Lung (tissue), 12 donors: Measurements from ENCODE around the gene SLC41A2. TPM values are rescaled to one million over a fixed set of nuclear protein-coding genes. Genes with fewer than 3 reads are reported as not detected.

Experiments
- ATAC-seq: fragments of 200-7000 bp; cut with Tn5 transposase; one replicate; pipeline ENCODE4 v1.9.1; 2020; ENCODE audit warnings: moderate number of reproducible peaks; ENCODE audit not compliant: insufficient read depth, low FRiP score
- DNase-seq, 3 donors: peaks; one replicate each; pipeline ENCODE4 v3.0.0-alpha.2; 2013 to 2017
- H3K27ac ChIP-seq, 2 donors: one replicate each; pipeline ENCODE4 v1.5.1; 2013; ENCODE audit warnings: mild to moderate bottlenecking in 2 of 2, moderate library complexity in 2 of 2, control low read depth in 1 of 2, inconsistent platforms in 1 of 2, low read depth in 1 of 2, low read length in 1 of 2
- H3K27me3 ChIP-seq, 3 donors: one replicate each; pipeline ENCODE4 v1.5.1; 2013; ENCODE audit warnings: low read length in 2 of 3; ENCODE audit not compliant: control insufficient read depth in 3 of 3, insufficient read depth in 3 of 3
- H3K36me3 ChIP-seq, 4 donors: one replicate each; pipeline ENCODE4 v1.5.1; 2013; ENCODE audit warnings: low read length in 4 of 4, mild to moderate bottlenecking in 1 of 4, moderate library complexity in 1 of 4; ENCODE audit not compliant: control insufficient read depth in 4 of 4, insufficient read depth in 4 of 4
- H3K4me1 ChIP-seq, 5 donors: one replicate each; pipeline ENCODE4 v1.5.1; 2013; ENCODE audit warnings: low read length in 5 of 5, mild to moderate bottlenecking in 2 of 5, moderate library complexity in 1 of 5; ENCODE audit not compliant: control insufficient read depth in 5 of 5, insufficient read depth in 5 of 5
- H3K4me3 ChIP-seq: one replicate; pipeline ENCODE4 v1.5.1; 2013; ENCODE audit warnings: mild to moderate bottlenecking, control low read depth, moderate library complexity
- H3K9ac ChIP-seq, 2 donors: one replicate each; pipeline ENCODE4 v1.5.1; 2013; ENCODE audit warnings: low read length in 2 of 2, control low read depth in 1 of 2; ENCODE audit not compliant: insufficient read depth in 1 of 2
- H3K9me3 ChIP-seq, 4 donors: one replicate each; pipeline ENCODE4 v1.5.1; 2013; ENCODE audit warnings: low read length in 3 of 4, mild to moderate bottlenecking in 1 of 4, moderate library complexity in 1 of 4; ENCODE audit not compliant: control insufficient read depth in 4 of 4, insufficient read depth in 3 of 4
- CTCF ChIP-seq: IDR thresholded peaks from 2 replicates; pipeline ENCODE4 v1.5.1; 2012; ENCODE audit warnings: mild to moderate bottlenecking; ENCODE audit errors: control extremely low read depth, extremely low read depth
- WGBS, 2 donors: extraction: QIAGEN DNeasy Blood & Tissue Kit; methylation state at CpG; one replicate each; pipeline ENCODE4 v1.1.7; 2013; 5-methylcytosine and 5-hydroxymethylcytosine counted together
- polyA plus RNA-seq, 2 donors: library from polyadenylated mRNA; stranded (reverse); fragments of 200-250 nt; gene quantifications; one replicate each; pipeline ENCODE4 v1.2.1, GENCODE V29; 2013
- total RNA-seq, 2 donors: library from RNA; depleted of rRNA in 1 of 2; stranded (reverse); fragments of >200 nt in 1 of 2; gene quantifications; one replicate each; pipeline ENCODE4 v1.2.1, GENCODE V29; 2014 to 2021
- donor health status: control.
- donor health status: control.
- donor health status: Bipolar disorder and iron deficiency.
- donor health status: healthy.
- donor health status: DM: yes; HTN: yes; CAD: no.

Gene SLC41A2
- total and polyA plus RNA-seq, 4 donors: 6.2 to 64.7 (median 24.7) TPM

GRCh38 chr12:104998423-104999346 lies 40.6 kb upstream of the SLC41A2 start:
- Histone ChIP-seq H3K27ac (no peak overlapping the region), H3K4me3 (no peak overlapping the region), H3K9me3 (peaks cover 0 to 3% (median 0%) of the 10 kb centered on the region in 4 donors), H3K4me1 (peaks cover 0 to 9% (median 0%) of the 10 kb centered on the region in 5 donors), H3K9ac (no peak overlapping the region), H3K36me3 (peaks cover 24 to 29% (median 25%) of the 10 kb centered on the region in 4 donors), H3K27me3 (no peaks in the 10 kb centered on the region)
- ATAC-seq: no peak
- peak; percentile 33 to 72 (median 66) for DNase-seq
- 76 to 85% methylated on average over 15 of the region's 15 CpGs for WGBS, 2 donors
- no peak for TF ChIP-seq CTCF

GRCh38 chr12:104997541-104997940 lies 39.5 kb upstream of the SLC41A2 start:
- H3K4me1 ChIP-seq: peaks cover 0 to 9% (median 0%) of the 10 kb centered on the region in 5 donors
- H3K9ac ChIP-seq: no peak overlapping the region
- no peak for DNase-seq
- H3K27ac ChIP-seq: no peak overlapping the region
- 65 to 82% methylated on average over 3 of the region's 3 CpGs for whole genome bisulfite sequencing, 2 donors
- H3K4me3 ChIP-seq: no peak overlapping the region
- H3K27me3 ChIP-seq: no peaks in the 10 kb centered on the region
- H3K36me3 ChIP-seq: peaks cover 23 to 26% (median 25%) of the 10 kb centered on the region in 4 donors
- peaks cover 0 to 3% (median 0%) of the 10 kb centered on the region in 4 donors for H3K9me3 ChIP-seq
- TF ChIP-seq CTCF: no peak
- ATAC-seq: no peak

GRCh38 chr12:104994336-104994735 lies 36.2 kb upstream of the SLC41A2 start:
- Histone ChIP-seq H3K9ac (no peak overlapping the region), H3K27ac (no peak overlapping the region), H3K4me3 (no peak overlapping the region), H3K36me3 (peaks cover 14 to 37% (median 26%) of the 10 kb centered on the region in 4 donors), H3K27me3 (no peaks in the 10 kb centered on the region), H3K9me3 (peaks cover 0 to 3% (median 0%) of the 10 kb centered on the region in 4 donors), H3K4me1 (peaks cover 0 to 9% (median 0%) of the 10 kb centered on the region in 5 donors)
- DNase-seq: no peak
- no peak for TF ChIP-seq CTCF
- WGBS, 2 donors: 52 to 72% methylated on average over 3 of the region's 3 CpGs
- no peak for ATAC-seq
